Naive B cell (primary cell): ENCODE data around the gene CDH6. TPM values are rescaled to one million over a fixed set of nuclear protein-coding genes. Genes with fewer than 3 reads are reported as not detected.

Experiments used
- ATAC-seq, 2 donors: fragments of 150-1000 bp; cut with Tn5 transposase; 2 replicates each; pipeline ENCODE4 v1.10.0; 2021; ENCODE audit warnings: low read depth in 2 of 2, mild to moderate bottlenecking in 2 of 2, moderate library complexity in 2 of 2
- DNase-seq: peaks from one replicate; pipeline ENCODE4 v3.0.0; 2022
- H3K27ac Mint-ChIP-seq, 6 donors: one replicate each; pipeline ENCODE4 v1.8.0; 2020 to 2022; ENCODE audit warnings: mild to moderate bottlenecking in 6 of 6, mixed read lengths in 6 of 6, moderate library complexity in 5 of 6, inconsistent platforms in 2 of 6
- H3K27me3 Mint-ChIP-seq, 3 donors: one replicate each; pipeline ENCODE4 v1.8.0; 2021 to 2022; ENCODE audit warnings: mixed read lengths in 3 of 3, mild to moderate bottlenecking in 1 of 3
- H3K36me3 Mint-ChIP-seq, 2 donors: one replicate each; pipeline ENCODE4 v1.8.0; 2020 to 2022; ENCODE audit warnings: mixed read lengths in 2 of 2, inconsistent platforms in 1 of 2, mild to moderate bottlenecking in 1 of 2
- H3K4me1 Mint-ChIP-seq, 3 donors: one replicate each; pipeline ENCODE4 v1.8.0; 2020 to 2022; ENCODE audit warnings: mixed read lengths in 3 of 3, inconsistent platforms in 1 of 3, mild to moderate bottlenecking in 1 of 3, moderate library complexity in 1 of 3
- H3K4me3 Mint-ChIP-seq, 8 donors: one replicate each; pipeline ENCODE4 v1.8.0; 2020 to 2022; ENCODE audit warnings: mild to moderate bottlenecking in 8 of 8, mixed read lengths in 8 of 8, moderate library complexity in 8 of 8, inconsistent platforms in 2 of 8
- H3K9me3 Mint-ChIP-seq, 7 donors: one replicate each; pipeline ENCODE4 v1.8.0; 2020 to 2022; ENCODE audit warnings: mixed read lengths in 7 of 7, mild to moderate bottlenecking in 5 of 7, inconsistent platforms in 2 of 7, moderate library complexity in 1 of 7
- polyA plus RNA-seq, 6 donors: library from polyadenylated mRNA; unstranded; fragments of 300-500 nt; fragmentation: Illumina TruSeq; gene quantifications; one replicate each; pipeline ENCODE4 v1.2.3, GENCODE V29; 2021; ENCODE audit warnings: low read depth in 6 of 6

CDH6 gene
- polyA plus RNA-seq, 6 donors from 2014 or later: not detected

DNA sequence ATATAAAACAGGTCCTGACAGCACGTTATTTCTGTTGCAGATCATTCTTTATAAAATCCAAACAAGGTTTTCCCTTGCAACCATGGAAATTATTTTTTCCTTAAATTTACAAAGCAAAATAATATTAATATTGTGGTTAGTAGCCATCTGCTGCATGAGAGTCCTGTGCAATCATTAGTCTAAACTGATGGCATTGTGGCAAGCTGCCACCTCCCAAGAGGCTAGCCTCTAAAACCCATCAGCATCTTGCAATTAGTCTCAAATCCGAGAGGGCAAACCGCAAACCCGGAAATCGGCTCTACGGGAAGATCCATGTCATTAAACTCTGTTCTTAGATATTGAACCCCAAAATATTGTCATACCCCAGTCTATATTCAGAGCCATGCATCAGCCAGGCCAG, 11.3 kb upstream of the CDH6 start:
- no peak for ATAC-seq
- Mint-ChIP-seq H3K36me3 (no peaks in the 10 kb centered on the region), H3K27me3 (no peaks in the 10 kb centered on the region), H3K4me1 (no peaks in the 10 kb centered on the region), H3K27ac (no peak overlapping the region), H3K4me3 (no peak overlapping the region), H3K9me3 (peaks cover 0 to 5% (median 3%) of the 10 kb centered on the region in 7 donors)
- DNase-seq: no peak

DNA sequence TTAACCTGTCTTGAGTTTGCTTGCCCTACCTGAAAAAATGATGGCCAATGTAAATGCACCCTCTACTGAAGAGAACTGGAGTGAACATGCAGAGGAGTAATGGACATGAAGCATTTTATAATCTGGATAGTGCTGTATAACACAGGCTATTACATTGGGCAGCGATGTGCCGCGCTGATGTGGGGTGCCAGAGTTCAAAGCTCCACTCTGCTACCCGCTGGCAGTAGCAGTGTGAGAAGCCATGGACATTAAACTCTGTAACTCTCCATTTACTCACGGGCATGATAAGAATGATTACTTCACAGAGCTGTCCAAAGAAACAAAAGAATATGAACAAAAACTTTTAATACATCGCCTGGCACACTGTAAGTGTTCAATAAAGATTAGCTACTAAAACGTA, 7.5 kb upstream of the CDH6 start:
- peaks cover 0 to 5% (median 3%) of the 10 kb centered on the region in 7 donors for H3K9me3 Mint-ChIP-seq
- H3K36me3 Mint-ChIP-seq: no peaks in the 10 kb centered on the region
- no peak overlapping the region for H3K27ac Mint-ChIP-seq
- H3K4me1 Mint-ChIP-seq: no peaks in the 10 kb centered on the region
- ATAC-seq (no peak), DNase-seq (no peak)
- peaks cover 0 to 2% (median under 1%) of the 10 kb centered on the region in 3 donors for H3K27me3 Mint-ChIP-seq
- H3K4me3 Mint-ChIP-seq: no peak overlapping the region

DNA sequence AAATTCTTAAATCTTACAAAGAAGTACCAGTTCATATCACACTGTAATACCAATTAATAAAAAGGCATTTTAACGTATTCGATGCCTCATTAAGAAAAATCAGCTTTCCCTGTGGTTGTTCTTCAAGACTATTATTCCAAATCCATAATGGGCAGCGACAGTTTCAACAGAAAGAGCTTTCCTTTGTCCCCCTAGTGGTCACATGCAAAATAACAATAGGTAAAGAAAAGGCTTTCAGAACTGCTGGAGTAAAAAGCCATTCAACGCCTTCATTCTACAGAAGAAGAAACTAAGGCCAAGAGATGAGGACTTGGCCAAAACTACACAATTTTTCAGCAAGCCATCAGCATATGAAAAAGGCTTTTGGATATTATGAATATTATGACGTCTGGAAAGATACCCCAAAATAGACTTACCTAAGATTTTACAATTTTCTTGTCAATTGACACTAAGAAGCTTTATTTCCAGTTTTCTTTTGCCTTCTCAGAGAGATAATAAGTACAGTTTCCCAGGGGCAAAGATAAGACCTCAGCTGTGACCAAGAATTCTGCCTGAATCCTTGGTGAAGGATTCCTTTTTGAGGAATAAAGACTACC, 6.7 kb upstream of the CDH6 start:
- Mint-ChIP-seq H3K4me3 (no peak overlapping the region), H3K27me3 (peaks cover 1 to 6% (median 5%) of the 10 kb centered on the region in 3 donors), H3K9me3 (peaks cover 0 to 5% (median 3%) of the 10 kb centered on the region in 7 donors), H3K36me3 (no peaks in the 10 kb centered on the region), H3K4me1 (no peaks in the 10 kb centered on the region), H3K27ac (no peak overlapping the region)
- DNase-seq (no peak), ATAC-seq (no peak)

DNA sequence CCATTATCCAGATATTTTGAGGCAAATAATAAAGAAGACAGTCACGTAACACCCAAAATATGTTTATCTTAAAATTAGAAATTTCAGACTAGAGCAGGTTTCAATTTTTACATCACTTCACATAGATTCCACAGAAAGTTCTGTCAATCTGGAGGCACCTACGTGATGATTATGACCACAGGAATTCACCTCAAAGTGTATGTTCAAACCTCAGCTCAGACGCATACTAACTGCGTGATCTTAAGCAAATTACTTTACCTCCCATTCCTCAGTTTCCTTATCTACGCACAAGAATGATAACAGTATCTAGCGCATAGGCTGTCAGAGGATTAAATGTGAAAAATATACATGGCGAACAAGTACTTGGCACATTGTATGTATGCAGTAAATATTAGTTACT, 5.9 kb upstream of the CDH6 start:
- ATAC-seq: no peak
- Mint-ChIP-seq H3K9me3 (peaks cover 0 to 5% (median 3%) of the 10 kb centered on the region in 7 donors), H3K27me3 (peaks cover 9 to 15% (median 13%) of the 10 kb centered on the region in 3 donors), H3K27ac (no peak overlapping the region), H3K4me3 (no peak overlapping the region), H3K4me1 (no peaks in the 10 kb centered on the region), H3K36me3 (no peaks in the 10 kb centered on the region)
- DNase-seq: no peak

DNA sequence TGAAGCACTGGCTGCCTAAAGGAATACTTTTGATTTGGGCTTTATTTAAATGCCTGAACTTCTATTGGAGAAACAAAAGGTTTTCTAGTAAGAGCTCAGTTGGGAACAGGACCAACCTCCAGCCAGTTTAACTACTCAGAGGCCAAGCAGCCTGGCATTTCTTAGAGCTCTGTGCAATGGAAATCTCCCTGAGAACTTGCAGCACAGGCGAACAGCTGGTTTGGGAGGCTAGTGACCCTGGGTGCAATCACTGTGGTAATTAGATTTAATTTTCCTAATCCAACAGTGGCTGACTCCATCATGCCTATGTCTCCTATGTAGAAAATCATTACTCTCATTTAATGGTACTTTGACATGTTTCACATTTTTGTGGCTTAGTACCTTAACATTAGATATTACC, 1.0 kb upstream of the CDH6 start:
- H3K36me3 Mint-ChIP-seq: peaks cover 0 to 10% of the 10 kb centered on the region in 2 donors
- no peak overlapping the region for H3K27ac Mint-ChIP-seq
- H3K4me1 Mint-ChIP-seq: peaks cover 8 to 11% (median 10%) of the 10 kb centered on the region in 3 donors
- no peak overlapping the region for H3K4me3 Mint-ChIP-seq
- DNase-seq (no peak), ATAC-seq (no peak)
- H3K27me3 Mint-ChIP-seq: peaks cover 43 to 55% (median 47%) of the 10 kb centered on the region in 3 donors
- peaks cover 0 to 7% (median 3%) of the 10 kb centered on the region in 7 donors for H3K9me3 Mint-ChIP-seq

DNA sequence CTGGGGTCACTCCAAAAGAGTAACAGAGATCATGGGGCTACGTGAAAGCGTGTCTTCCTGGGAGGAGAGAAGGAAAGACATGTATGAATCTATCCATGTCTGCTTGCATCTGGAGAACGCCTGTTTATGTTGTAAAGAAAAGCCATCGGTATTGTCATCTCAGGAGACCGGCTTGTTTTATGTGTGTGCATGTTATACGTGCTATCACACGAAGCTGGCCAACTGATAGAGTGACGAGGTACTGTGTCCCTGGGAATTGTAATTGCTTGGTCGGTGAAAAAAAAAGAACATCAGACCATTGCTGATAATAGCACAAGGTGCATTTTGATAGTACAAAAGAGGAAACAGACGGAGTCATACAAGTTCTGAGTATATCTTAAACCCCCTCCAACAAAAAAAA, 370 bp upstream of the CDH6 start:
- DNase-seq (no peak), ATAC-seq (no peak)
- Mint-ChIP-seq H3K27me3 (peaks cover 50 to 60% (median 51%) of the 10 kb centered on the region in 3 donors), H3K27ac (no peak overlapping the region), H3K9me3 (peaks cover 0 to 7% (median 3%) of the 10 kb centered on the region in 7 donors), H3K4me1 (peaks cover 8 to 11% (median 10%) of the 10 kb centered on the region in 3 donors), H3K36me3 (peaks cover 0 to 10% of the 10 kb centered on the region in 2 donors), H3K4me3 (peak overlapping the region in 1 of 8 donors; percentile 21)

DNA sequence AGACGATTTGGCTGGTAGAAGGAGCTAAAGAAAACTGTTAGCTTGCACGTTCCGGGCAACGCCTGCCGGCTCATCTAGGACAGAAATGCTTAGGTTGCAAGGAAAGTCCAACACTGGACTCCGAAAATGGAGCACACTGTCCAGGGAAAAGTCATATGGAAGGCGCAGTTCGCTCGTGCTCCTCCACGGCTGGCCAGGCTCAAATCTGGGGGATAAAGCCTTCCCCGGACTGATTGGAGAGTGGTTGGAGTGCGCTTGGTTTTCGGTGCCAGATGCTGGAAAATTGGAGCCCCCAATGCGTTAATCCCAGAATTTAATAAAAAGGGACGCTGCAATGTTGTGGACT, 955 bp downstream of the CDH6 start:
- DNase-seq (no peak), ATAC-seq (no peak)
- Mint-ChIP-seq H3K4me3 (peak overlapping the region in 3 of 8 donors; percentile 25 to 68 (median 29)), H3K27ac (no peak overlapping the region), H3K4me1 (peaks cover 8 to 11% (median 10%) of the 10 kb centered on the region in 3 donors), H3K9me3 (peaks cover 0 to 7% (median 3%) of the 10 kb centered on the region in 7 donors), H3K27me3 (peaks cover 51 to 60% (median 51%) of the 10 kb centered on the region in 3 donors), H3K36me3 (peaks cover 0 to 10% of the 10 kb centered on the region in 2 donors)

DNA sequence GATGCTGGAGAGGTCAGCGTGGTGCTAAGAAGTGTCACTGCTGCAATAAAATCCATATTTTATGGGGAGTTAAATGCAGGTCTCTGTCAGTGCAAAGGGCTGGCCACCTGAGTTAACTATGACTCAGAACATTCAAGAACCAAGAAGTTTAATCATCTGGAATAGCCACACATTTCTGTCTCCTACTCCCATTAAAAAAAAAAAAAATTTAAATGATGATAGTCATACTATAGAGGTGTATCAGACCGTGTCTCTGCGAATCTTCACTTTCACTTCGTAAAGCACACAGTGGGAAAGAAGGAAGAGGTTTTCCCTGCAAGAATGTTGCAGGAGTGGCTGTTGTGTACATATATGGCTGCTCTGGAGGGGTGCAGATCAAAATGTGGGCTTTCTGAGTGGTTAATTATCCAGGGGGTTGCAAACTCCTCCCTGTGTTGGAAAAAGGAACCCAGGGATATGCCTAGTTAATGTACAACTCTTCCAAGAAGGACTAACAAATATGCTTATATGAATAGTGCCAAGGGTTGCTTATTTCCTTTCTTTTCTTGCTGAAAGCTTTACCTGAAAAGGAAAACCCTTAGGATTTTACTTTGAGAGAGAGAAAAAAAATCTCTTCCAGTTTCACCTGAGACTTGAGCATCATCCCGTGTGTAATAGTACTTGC, 1.5 kb downstream of the CDH6 start:
- Mint-ChIP-seq H3K27me3 (peaks cover 51 to 60% (median 51%) of the 10 kb centered on the region in 3 donors), H3K4me1 (peaks cover 8 to 11% (median 10%) of the 10 kb centered on the region in 3 donors), H3K9me3 (peaks cover 0 to 7% (median 3%) of the 10 kb centered on the region in 7 donors), H3K27ac (no peak overlapping the region), H3K4me3 (no peak overlapping the region), H3K36me3 (peaks cover 0 to 10% of the 10 kb centered on the region in 2 donors)
- no peak for DNase-seq
- no peak for ATAC-seq

DNA sequence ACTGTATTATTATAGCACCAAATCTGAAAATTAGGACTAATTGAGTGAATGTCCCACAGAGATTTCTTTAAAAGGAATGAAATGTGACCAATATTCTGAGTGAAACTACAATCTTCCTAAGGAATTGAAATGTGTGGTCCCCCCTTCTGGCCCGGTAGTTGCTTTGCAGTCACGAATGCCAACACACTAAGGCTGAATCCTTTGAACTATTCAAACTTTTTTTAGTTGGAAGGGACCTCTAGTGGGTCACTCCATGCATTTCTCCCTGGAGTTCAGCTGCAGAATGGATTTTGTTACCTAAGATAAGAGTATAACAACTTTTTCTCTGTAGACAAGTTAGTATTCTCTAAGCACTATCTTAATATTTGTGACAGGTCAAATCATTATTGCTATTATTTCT, 2.8 kb downstream of the CDH6 start:
- ATAC-seq (no peak), DNase-seq (no peak)
- H3K4me3 Mint-ChIP-seq: no peak overlapping the region
- H3K4me1 Mint-ChIP-seq: peaks cover 8 to 11% (median 10%) of the 10 kb centered on the region in 3 donors
- peaks cover 0 to 7% (median 3%) of the 10 kb centered on the region in 7 donors for H3K9me3 Mint-ChIP-seq
- H3K27ac Mint-ChIP-seq: no peak overlapping the region
- peaks cover 0 to 10% of the 10 kb centered on the region in 2 donors for H3K36me3 Mint-ChIP-seq
- peaks cover 48 to 54% (median 51%) of the 10 kb centered on the region in 3 donors for H3K27me3 Mint-ChIP-seq

DNA sequence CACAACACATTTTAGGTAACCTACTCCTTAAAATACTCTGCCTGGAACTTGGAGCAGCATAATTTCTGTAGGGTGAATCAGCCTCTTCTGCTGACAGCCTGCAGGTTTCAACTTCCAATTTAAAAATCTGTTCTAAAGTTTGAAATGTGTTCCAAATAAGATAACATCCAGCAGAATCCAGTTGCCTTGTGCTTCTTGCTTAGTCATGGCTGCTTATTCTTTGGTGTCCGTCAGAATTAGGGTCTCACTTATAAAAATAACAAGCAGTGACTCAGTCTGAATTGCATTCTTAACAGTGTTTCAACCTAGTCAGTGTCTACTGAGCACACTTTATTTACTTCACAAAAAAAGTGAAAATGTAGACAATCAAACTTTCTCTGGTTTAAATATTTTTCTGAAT, 3.7 kb downstream of the CDH6 start:
- H3K4me1 Mint-ChIP-seq: peaks cover 8 to 11% (median 10%) of the 10 kb centered on the region in 3 donors
- H3K27ac Mint-ChIP-seq: no peak overlapping the region
- no peak for DNase-seq
- peaks cover 42 to 49% (median 45%) of the 10 kb centered on the region in 3 donors for H3K27me3 Mint-ChIP-seq
- no peak overlapping the region for H3K4me3 Mint-ChIP-seq
- H3K9me3 Mint-ChIP-seq: peaks cover 0 to 7% (median 3%) of the 10 kb centered on the region in 7 donors
- peaks cover 0 to 10% of the 10 kb centered on the region in 2 donors for H3K36me3 Mint-ChIP-seq
- no peak for ATAC-seq

DNA sequence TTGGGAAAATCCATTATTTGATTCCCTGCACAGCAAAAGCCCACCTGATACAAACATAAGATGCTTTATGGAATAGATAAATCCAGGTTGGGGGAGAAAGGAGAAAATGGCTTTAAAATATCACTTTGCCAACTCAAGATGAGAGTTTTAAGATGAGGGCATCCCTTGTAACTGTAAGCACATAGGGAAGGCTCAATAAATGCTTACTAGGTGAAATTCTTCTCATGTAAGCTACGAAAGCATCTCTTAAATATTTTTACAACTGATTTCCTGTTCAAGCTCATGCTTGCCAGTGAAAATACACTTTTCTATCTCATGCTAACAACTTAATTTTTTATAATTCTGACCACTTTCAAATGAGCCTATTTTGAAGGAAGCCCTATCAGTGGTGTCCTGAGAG, 11.5 kb downstream of the CDH6 start:
- peaks cover 0 to 4% (median 0%) of the 10 kb centered on the region in 3 donors for H3K27me3 Mint-ChIP-seq
- DNase-seq (no peak), ATAC-seq (no peak)
- H3K4me3 Mint-ChIP-seq: no peak overlapping the region
- H3K4me1 Mint-ChIP-seq: no peaks in the 10 kb centered on the region
- H3K36me3 Mint-ChIP-seq: no peaks in the 10 kb centered on the region
- H3K9me3 Mint-ChIP-seq: peaks cover 0 to 3% (median 0%) of the 10 kb centered on the region in 7 donors
- H3K27ac Mint-ChIP-seq: no peak overlapping the region

DNA sequence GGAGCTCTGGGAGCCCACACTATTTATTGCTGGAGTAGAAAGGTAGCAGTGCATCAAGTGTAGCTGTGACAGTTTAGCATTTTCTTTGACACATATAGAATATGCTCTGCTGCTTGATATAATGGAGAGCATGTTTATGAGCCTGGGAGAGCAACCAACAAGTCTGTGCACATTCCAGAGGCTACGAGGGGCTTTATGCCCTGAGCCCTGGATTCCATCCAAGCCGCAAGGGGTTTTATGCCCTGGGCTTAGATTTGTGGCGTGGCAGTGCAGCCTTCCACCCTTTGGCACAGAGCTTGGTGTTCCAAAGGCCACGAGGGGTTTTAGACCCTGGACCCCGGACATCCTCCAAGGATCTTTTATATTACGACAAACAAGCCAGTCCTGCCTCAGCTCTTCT, 14.6 kb downstream of the CDH6 start:
- DNase-seq (no peak), ATAC-seq (no peak)
- H3K36me3 Mint-ChIP-seq: no peaks in the 10 kb centered on the region
- H3K4me1 Mint-ChIP-seq: no peaks in the 10 kb centered on the region
- H3K27me3 Mint-ChIP-seq: peaks cover 0 to 4% (median 0%) of the 10 kb centered on the region in 3 donors
- H3K4me3 Mint-ChIP-seq: no peak overlapping the region
- H3K27ac Mint-ChIP-seq: no peak overlapping the region
- H3K9me3 Mint-ChIP-seq: peaks cover 0 to 4% (median 2%) of the 10 kb centered on the region in 7 donors

DNA sequence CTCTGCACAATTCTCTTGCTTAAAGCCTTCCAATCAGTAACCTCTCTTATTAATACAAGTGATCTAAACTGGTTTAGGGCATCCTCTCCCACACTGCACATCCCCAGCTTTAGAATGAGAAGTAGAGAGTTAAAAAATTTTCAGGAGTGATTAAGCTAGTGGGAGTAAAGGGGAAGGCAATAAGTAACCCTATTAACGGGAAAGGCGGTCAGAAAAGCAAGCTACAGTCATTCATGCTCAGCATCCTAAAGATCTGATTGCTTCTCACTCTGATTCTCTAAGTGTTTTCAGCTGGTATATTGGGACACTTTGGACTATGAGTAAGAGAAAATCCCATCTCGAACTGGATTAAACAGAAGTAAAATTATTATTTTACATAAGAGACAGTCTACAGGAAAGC, 15.8 kb downstream of the CDH6 start:
- Mint-ChIP-seq H3K9me3 (peaks cover 0 to 4% (median 2%) of the 10 kb centered on the region in 7 donors), H3K36me3 (no peaks in the 10 kb centered on the region), H3K27me3 (peaks cover 0 to 4% (median 0%) of the 10 kb centered on the region in 3 donors), H3K27ac (no peak overlapping the region), H3K4me1 (no peaks in the 10 kb centered on the region), H3K4me3 (no peak overlapping the region)
- no peak for DNase-seq
- ATAC-seq: no peak

DNA sequence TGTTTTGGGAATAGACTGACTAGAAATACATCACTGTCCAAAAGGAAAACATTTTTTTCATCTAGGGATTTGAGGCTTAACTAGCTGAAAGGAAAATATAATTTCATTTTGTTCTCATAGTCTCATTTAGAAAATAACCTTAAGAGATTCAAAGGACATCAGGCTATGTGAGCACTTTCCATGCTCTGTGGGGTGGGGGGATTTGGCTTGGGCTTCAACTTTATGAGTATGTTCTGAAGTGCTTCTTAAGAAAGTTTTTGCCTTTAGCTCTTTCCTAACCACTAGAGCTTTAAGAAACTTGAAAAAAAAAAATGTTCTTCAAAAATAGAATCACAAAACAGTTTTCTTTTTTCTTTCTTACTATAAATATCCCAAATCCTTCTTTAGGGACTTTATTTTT, 17.6 kb downstream of the CDH6 start:
- peaks cover 0 to 4% (median 0%) of the 10 kb centered on the region in 7 donors for H3K9me3 Mint-ChIP-seq
- DNase-seq (no peak), ATAC-seq (no peak)
- peaks cover 0 to 4% (median 0%) of the 10 kb centered on the region in 3 donors for H3K27me3 Mint-ChIP-seq
- H3K36me3 Mint-ChIP-seq: no peaks in the 10 kb centered on the region
- H3K4me3 Mint-ChIP-seq: no peak overlapping the region
- H3K4me1 Mint-ChIP-seq: no peaks in the 10 kb centered on the region
- no peak overlapping the region for H3K27ac Mint-ChIP-seq
